BJ (cell line): ENCODE measurements around the gene C21orf91. TPM values are rescaled to one million over a fixed set of nuclear protein-coding genes. Genes with fewer than 3 reads are reported as not detected.
A peak's percentile ranks its signal among the peaks of the same experiment; 100 is the strongest.

Source experiments
- CTCF ChIA-PET: fragments of 350-600 bp; formaldehyde crosslinking; extraction: SDS; loops from one replicate; lab custom pipeline; 2021; ENCODE audit warnings: antibody characterized with exemption, inconsistent platforms; lab: Yijun Ruan, JAX
- POLR2A ChIA-PET: fragments of 300-600 bp; sonication (Branson Sonifier 250); formaldehyde crosslinking; extraction: SDS; loops from one replicate; lab custom pipeline; 2021; ENCODE audit warnings: antibody characterized with exemption; lab: Charles Lee
- DNase-seq: peaks from one replicate; pipeline ENCODE4 v3.0.0-alpha.2; 2011; ENCODE audit warnings: low read depth
- H3K27me3 ChIP-seq: 2 replicates; pipeline ENCODE4 v1.6.0; 2011; ENCODE audit warnings: low read length; ENCODE audit not compliant: control insufficient read depth, insufficient read depth
- H3K36me3 ChIP-seq: 2 replicates; pipeline ENCODE4 v1.5.1; 2011; ENCODE audit warnings: low read length; ENCODE audit not compliant: control insufficient read depth, insufficient read depth
- H3K4me3 ChIP-seq: 2 replicates; pipeline ENCODE4 v1.5.1; 2011; ENCODE audit warnings: low read depth, mild to moderate bottlenecking, control low read depth, low read length
- CTCF ChIP-seq: IDR thresholded peaks from 2 replicates; pipeline ENCODE4 v1.5.1; 2011; ENCODE audit warnings: low read depth, mild to moderate bottlenecking, control low read depth, inconsistent platforms, low read length, moderate library complexity; ENCODE audit not compliant: insufficient read depth
- polyA plus RNA-seq: library from polyadenylated mRNA; depleted of rRNA; stranded (reverse); fragments of >200 nt; gene quantifications from 2 replicates; pipeline ENCODE4 v1.2.3, GENCODE V29; 2011

The C21orf91 gene
- polyA plus RNA-seq, 1 experiment = 3.4 TPM

- Histone ChIP-seq H3K27me3 (no peaks in the 10 kb centered on the region), H3K4me3 (no peak overlapping the region), H3K36me3 (no peaks in the 10 kb centered on the region)
- ChIA-PET CTCF (interaction anchor here (1.2 kb wide), 1 partner anchor 155 kb away, joined by 6 read pairs; no protein-coding TSS in a partner anchor), POLR2A (no interaction called here)
- no peak for TF ChIP-seq CTCF
- DNase-seq = no peak
Observed at GRCh38 chr21:17769447-17769845, 49.7 kb downstream of the C21orf91 start.

- Histone ChIP-seq H3K36me3 (no peaks in the 10 kb centered on the region), H3K27me3 (no peaks in the 10 kb centered on the region), H3K4me3 (no peak overlapping the region)
- POLR2A ChIA-PET = no interaction called here
- no peak for TF ChIP-seq CTCF
- CTCF ChIA-PET = interaction anchor here (1.2 kb wide), 1 partner anchor 156 kb away, joined by 6 read pairs; no protein-coding TSS in a partner anchor
- peak; percentile 64 for DNase-seq
Observed at GRCh38 chr21:17768840-17769446, 50.2 kb downstream of the C21orf91 start.

GRCh38 chr21:17765207-17765606, 53.9 kb downstream of the C21orf91 start:
- CTCF ChIA-PET = no interaction called here
- H3K4me3 ChIP-seq = no peak overlapping the region
- no peak for TF ChIP-seq CTCF
- H3K27me3 ChIP-seq = no peaks in the 10 kb centered on the region
- DNase-seq = no peak
- H3K36me3 ChIP-seq = no peaks in the 10 kb centered on the region
- POLR2A ChIA-PET = no interaction called here

- H3K36me3 ChIP-seq = no peaks in the 10 kb centered on the region
- H3K4me3 ChIP-seq = no peak overlapping the region
- H3K27me3 ChIP-seq = no peaks in the 10 kb centered on the region
- TF ChIP-seq CTCF = no peak
- POLR2A ChIA-PET = no interaction called here
- CTCF ChIA-PET = interaction anchor here (0.7 to 1.8 kb wide), 2 partner anchors 18 to 55 kb away, joined by 3 to 5 read pairs; no protein-coding TSS in a partner anchor
- DNase-seq = no peak
Observed at GRCh38 chr21:17763288-17764037, 55.7 kb downstream of the C21orf91 start.

- ChIA-PET CTCF (no interaction called here), POLR2A (no interaction called here)
- Histone ChIP-seq H3K4me3 (no peak overlapping the region), H3K36me3 (no peaks in the 10 kb centered on the region), H3K27me3 (no peaks in the 10 kb centered on the region)
- no peak for TF ChIP-seq CTCF
- DNase-seq = no peak
Observed at GRCh38 chr21:17759511-17760178, 59.5 kb downstream of the C21orf91 start.
